ENCODE results near the gene ARL15.

Gene ARL15

DNA sequence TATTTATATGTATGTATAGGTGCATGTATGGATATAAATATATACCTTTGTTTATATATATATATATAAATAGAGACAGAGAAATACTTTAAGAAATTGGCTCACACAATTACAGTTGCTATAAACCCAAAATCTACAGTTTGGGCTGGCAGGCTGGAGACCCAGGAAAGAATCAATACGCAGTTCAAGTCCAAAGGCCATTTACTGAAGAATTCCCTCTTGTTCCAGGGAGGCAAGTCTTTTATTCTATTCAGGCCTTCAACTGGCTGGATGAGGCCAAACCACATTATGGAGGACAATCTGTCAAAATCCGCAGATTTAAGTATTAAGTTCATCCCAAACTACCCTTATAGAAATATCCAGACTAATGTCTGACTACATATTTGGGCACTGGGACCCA lies 144.7 kb downstream of the ARL15 start:
- Histone ChIP-seq H3K27me3 (ENCODE audit: control insufficient read depth in 1 of 2, insufficient read depth in 2 of 2, low read length in 2 of 2) (no peaks in the 10 kb centered on the region), H3K4me3 (ENCODE audit: low read depth in 1 of 2, low read length in 2 of 2) (no peak overlapping the region), H3K36me3 (ENCODE audit: insufficient read depth, low read length) (no peaks in the 10 kb centered on the region), H3K9me3 (ENCODE audit: low read length) (no peaks in the 10 kb centered on the region), H3K9ac (ENCODE audit: low read length) (no peak overlapping the region), H3K27ac (ENCODE audit: low read depth, low read length) (no peak overlapping the region), H3K4me1 (ENCODE audit: insufficient read depth, low read length) (no peaks in the 10 kb centered on the region)

DNA sequence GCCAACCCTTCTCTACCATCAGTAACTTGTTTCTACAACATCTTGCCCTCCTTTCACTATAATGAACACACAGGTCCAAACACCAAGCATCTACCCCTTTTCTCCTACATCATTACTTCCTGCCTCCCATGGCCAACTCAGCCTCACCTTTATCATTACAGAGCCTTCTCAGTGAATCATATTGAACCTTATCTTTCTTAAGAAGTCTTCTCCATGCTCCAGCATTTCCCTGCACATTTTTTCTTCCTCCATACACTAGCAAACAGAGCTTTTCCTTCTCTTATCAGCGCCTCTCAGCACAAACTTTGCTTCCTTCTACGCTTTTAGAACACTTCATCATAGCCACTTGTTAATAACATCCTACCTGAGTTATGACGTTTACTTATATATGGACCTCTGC lies 148.2 kb downstream of the ARL15 start:
- no peak overlapping the region for H3K9ac ChIP-seq (ENCODE audit: low read length)
- no peaks in the 10 kb centered on the region for H3K9me3 ChIP-seq (ENCODE audit: low read length)
- no peaks in the 10 kb centered on the region for H3K27me3 ChIP-seq (ENCODE audit: control insufficient read depth in 1 of 2, insufficient read depth in 2 of 2, low read length in 2 of 2)
- H3K4me1 ChIP-seq (ENCODE audit: insufficient read depth, low read length), result peaks cover 12% of the 10 kb centered on the region
- H3K36me3 ChIP-seq (ENCODE audit: insufficient read depth, low read length), result no peaks in the 10 kb centered on the region
- H3K27ac ChIP-seq (ENCODE audit: low read depth, low read length), result no peak overlapping the region
- H3K4me3 ChIP-seq (ENCODE audit: low read depth in 1 of 2, low read length in 2 of 2), result no peak overlapping the region

- H3K36me3 ChIP-seq (ENCODE audit: insufficient read depth, low read length), result no peaks in the 10 kb centered on the region
- H3K9me3 ChIP-seq (ENCODE audit: low read length), result no peaks in the 10 kb centered on the region
- peaks cover 12% of the 10 kb centered on the region for H3K4me1 ChIP-seq (ENCODE audit: insufficient read depth, low read length)
- no peaks in the 10 kb centered on the region for H3K27me3 ChIP-seq (ENCODE audit: control insufficient read depth in 1 of 2, insufficient read depth in 2 of 2, low read length in 2 of 2)
- no peak overlapping the region for H3K4me3 ChIP-seq (ENCODE audit: low read depth in 1 of 2, low read length in 2 of 2)
- no peak overlapping the region for H3K9ac ChIP-seq (ENCODE audit: low read length)
- H3K27ac ChIP-seq (ENCODE audit: low read depth, low read length), result no peak overlapping the region
Measured at GRCh38 chr5:54160329-54160728, 150.0 kb downstream of the ARL15 start.

GRCh38 chr5:54159893-54160195 lies 150.5 kb downstream of the ARL15 start:
- peaks cover 12% of the 10 kb centered on the region for H3K4me1 ChIP-seq (ENCODE audit: insufficient read depth, low read length)
- no peak overlapping the region for H3K9ac ChIP-seq (ENCODE audit: low read length)
- H3K4me3 ChIP-seq (ENCODE audit: low read depth in 1 of 2, low read length in 2 of 2), result no peak overlapping the region
- H3K9me3 ChIP-seq (ENCODE audit: low read length), result no peaks in the 10 kb centered on the region
- H3K27me3 ChIP-seq (ENCODE audit: control insufficient read depth in 1 of 2, insufficient read depth in 2 of 2, low read length in 2 of 2), result no peaks in the 10 kb centered on the region
- H3K27ac ChIP-seq (ENCODE audit: low read depth, low read length), result no peak overlapping the region
- no peaks in the 10 kb centered on the region for H3K36me3 ChIP-seq (ENCODE audit: insufficient read depth, low read length)

- H3K9me3 ChIP-seq (ENCODE audit: low read length), result no peaks in the 10 kb centered on the region
Measured at GRCh38 chr5:54159153-54159892, 151.1 kb downstream of the ARL15 start.

DNA sequence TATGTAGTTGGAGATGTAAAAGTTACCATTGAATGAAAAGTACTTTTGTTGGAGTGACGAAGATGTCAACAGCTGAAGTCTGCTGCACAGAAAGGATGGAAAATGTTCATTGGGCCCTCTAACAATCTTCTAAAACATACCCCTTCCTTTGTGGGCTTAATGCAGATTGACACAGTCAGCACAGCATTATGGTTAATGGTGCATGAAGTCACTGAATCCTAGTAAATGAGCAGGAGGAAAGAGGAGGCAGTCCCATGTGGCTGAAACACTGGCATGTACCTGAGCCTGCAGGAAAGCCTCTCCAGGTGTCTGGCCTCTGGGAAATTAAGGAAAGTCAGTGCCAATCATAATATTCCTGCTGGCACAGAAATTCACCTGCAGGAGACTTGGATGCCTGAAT lies 153.8 kb downstream of the ARL15 start:
- H3K27ac ChIP-seq (ENCODE audit: low read depth, low read length), result no peak overlapping the region
- no peaks in the 10 kb centered on the region for H3K36me3 ChIP-seq (ENCODE audit: insufficient read depth, low read length)
- H3K4me1 ChIP-seq (ENCODE audit: insufficient read depth, low read length), result peaks cover 12% of the 10 kb centered on the region
- no peaks in the 10 kb centered on the region for H3K27me3 ChIP-seq (ENCODE audit: control insufficient read depth in 1 of 2, insufficient read depth in 2 of 2, low read length in 2 of 2)
- no peak overlapping the region for H3K9ac ChIP-seq (ENCODE audit: low read length)
- no peak overlapping the region for H3K4me3 ChIP-seq (ENCODE audit: low read depth in 1 of 2, low read length in 2 of 2)
- no peaks in the 10 kb centered on the region for H3K9me3 ChIP-seq (ENCODE audit: low read length)

More at GRCh38 chr5:54159153-54159892, 151.1 kb downstream of the ARL15 start:
- Histone ChIP-seq H3K27me3 (ENCODE audit: control insufficient read depth in 1 of 2, insufficient read depth in 2 of 2, low read length in 2 of 2) (no peaks in the 10 kb centered on the region), H3K9ac (ENCODE audit: low read length) (no peak overlapping the region), H3K4me1 (ENCODE audit: insufficient read depth, low read length) (peaks cover 12% of the 10 kb centered on the region), H3K27ac (ENCODE audit: low read depth, low read length) (no peak overlapping the region), H3K4me3 (ENCODE audit: low read depth in 1 of 2, low read length in 2 of 2) (no peak overlapping the region), H3K36me3 (ENCODE audit: insufficient read depth, low read length) (no peaks in the 10 kb centered on the region)

DNA sequence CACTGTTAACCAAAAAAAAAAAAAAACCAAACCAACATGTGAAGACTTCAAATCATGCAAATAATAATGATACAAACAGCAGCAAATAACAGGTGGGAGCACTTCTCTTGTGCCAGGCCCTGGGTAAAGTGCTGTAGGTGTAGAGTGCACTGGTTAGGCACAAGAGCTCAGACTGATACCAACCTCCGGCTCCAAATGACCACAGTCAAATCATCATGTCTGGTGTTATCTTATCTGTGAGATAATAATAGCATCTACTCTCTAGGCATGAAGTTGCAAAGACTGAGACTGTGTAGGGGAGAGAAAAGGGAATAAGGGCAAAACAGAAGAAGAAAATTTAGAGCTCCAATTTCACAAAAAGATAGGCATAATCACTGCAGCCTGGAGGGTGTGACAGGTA lies 159.5 kb downstream of the ARL15 start:
- no peak overlapping the region for H3K9ac ChIP-seq (ENCODE audit: low read length)
- no peaks in the 10 kb centered on the region for H3K27me3 ChIP-seq (ENCODE audit: control insufficient read depth in 1 of 2, insufficient read depth in 2 of 2, low read length in 2 of 2)
- no peaks in the 10 kb centered on the region for H3K36me3 ChIP-seq (ENCODE audit: insufficient read depth, low read length)
- H3K4me1 ChIP-seq (ENCODE audit: insufficient read depth, low read length), result peaks cover 24% of the 10 kb centered on the region
- no peaks in the 10 kb centered on the region for H3K9me3 ChIP-seq (ENCODE audit: low read length)
- H3K4me3 ChIP-seq (ENCODE audit: low read depth in 1 of 2, low read length in 2 of 2), result no peak overlapping the region
- no peak overlapping the region for H3K27ac ChIP-seq (ENCODE audit: low read depth, low read length)

DNA sequence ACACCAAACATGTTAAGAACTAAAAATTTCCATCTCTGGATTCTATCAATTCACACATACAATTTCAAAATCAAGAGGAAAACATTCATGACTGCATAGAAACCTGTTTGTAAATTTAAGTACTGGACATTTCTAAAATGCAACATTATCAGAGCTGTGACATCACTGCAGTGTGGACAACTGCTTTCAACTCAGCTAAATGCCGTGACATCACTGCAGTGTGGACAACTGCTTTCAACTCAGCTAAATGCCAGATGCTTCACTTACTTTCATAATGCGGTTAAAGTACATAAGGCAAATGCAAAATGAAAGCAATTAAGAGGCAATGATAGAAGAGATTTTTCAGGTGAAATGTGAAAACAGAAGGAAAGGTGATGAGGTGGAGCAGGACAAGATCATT lies 161.5 kb downstream of the ARL15 start:
- H3K4me1 ChIP-seq (ENCODE audit: insufficient read depth, low read length), result peaks cover 27% of the 10 kb centered on the region
- H3K36me3 ChIP-seq (ENCODE audit: insufficient read depth, low read length), result no peaks in the 10 kb centered on the region
- H3K9ac ChIP-seq (ENCODE audit: low read length), result no peak overlapping the region
- no peak overlapping the region for H3K27ac ChIP-seq (ENCODE audit: low read depth, low read length)
- no peak overlapping the region for H3K4me3 ChIP-seq (ENCODE audit: low read depth in 1 of 2, low read length in 2 of 2)
- no peaks in the 10 kb centered on the region for H3K9me3 ChIP-seq (ENCODE audit: low read length)
- H3K27me3 ChIP-seq (ENCODE audit: control insufficient read depth in 1 of 2, insufficient read depth in 2 of 2, low read length in 2 of 2), result no peaks in the 10 kb centered on the region

DNA sequence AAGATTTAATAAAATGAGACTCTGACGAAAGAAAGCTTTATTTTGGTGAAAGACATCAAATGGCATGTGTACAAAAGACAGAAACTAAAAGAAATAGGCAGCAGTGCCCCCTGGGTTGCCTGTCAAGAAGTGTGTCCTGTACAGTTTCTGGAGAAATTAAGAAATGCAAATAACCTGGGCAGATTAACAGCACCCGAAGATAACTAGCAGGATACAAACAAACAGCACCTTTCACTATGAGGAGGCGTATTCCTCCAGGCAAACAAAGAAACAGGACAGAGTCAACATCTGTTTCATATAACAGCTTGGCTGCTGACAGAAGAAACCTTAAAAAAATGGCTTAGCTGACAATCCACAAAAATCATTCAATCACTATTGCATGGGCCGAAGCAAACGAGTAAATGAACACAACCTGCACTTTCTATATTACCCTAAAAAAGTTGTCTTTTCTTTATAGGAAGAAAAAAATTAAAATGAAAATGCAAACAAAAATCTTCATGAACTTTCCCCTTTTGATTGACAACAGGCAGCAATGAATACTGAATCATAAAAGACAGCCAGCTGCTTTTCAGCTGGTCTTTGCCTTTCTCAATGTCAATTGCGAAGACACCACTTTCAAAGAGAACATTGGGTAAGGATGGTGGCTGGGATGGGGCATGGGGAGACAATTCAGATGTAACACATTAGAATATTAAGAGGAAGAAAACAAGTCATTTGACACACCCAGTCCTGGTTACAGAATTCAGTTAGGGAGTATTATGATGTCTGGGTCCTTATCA lies 162.1 kb downstream of the ARL15 start:
- Histone ChIP-seq H3K27ac (ENCODE audit: low read depth, low read length) (no peak overlapping the region), H3K9ac (ENCODE audit: low read length) (no peak overlapping the region), H3K4me3 (ENCODE audit: low read depth in 1 of 2, low read length in 2 of 2) (no peak overlapping the region), H3K27me3 (ENCODE audit: control insufficient read depth in 1 of 2, insufficient read depth in 2 of 2, low read length in 2 of 2) (no peaks in the 10 kb centered on the region), H3K4me1 (ENCODE audit: insufficient read depth, low read length) (peaks cover 27% of the 10 kb centered on the region), H3K36me3 (ENCODE audit: insufficient read depth, low read length) (no peaks in the 10 kb centered on the region), H3K9me3 (ENCODE audit: low read length) (no peaks in the 10 kb centered on the region)

DNA sequence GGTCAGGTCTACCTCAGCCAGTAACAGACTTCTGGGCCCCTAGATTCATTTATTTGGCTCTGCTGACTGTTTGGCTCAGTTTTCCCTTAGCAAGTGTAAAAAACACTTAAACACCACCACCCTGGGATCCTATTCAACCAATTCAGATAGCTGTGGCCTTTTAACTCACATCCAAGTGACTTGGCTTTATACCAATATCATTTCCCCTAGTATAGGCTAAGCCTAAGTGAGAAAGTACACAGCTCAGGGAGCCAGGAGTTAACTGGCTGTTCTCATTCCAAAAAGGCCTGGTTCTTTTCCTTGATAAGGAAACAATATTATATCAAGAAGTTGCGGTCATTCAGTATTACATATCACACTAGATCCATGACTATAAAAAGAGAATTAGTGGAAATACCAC lies 163.5 kb downstream of the ARL15 start:
- no peak overlapping the region for H3K4me3 ChIP-seq (ENCODE audit: low read depth in 1 of 2, low read length in 2 of 2)
- peaks cover 27% of the 10 kb centered on the region for H3K4me1 ChIP-seq (ENCODE audit: insufficient read depth, low read length)
- no peaks in the 10 kb centered on the region for H3K36me3 ChIP-seq (ENCODE audit: insufficient read depth, low read length)
- H3K27ac ChIP-seq (ENCODE audit: low read depth, low read length), result no peak overlapping the region
- no peaks in the 10 kb centered on the region for H3K27me3 ChIP-seq (ENCODE audit: control insufficient read depth in 1 of 2, insufficient read depth in 2 of 2, low read length in 2 of 2)
- H3K9ac ChIP-seq (ENCODE audit: low read length), result no peak overlapping the region
- H3K9me3 ChIP-seq (ENCODE audit: low read length), result no peaks in the 10 kb centered on the region

GRCh38 chr5:54146390-54146789 lies 164.0 kb downstream of the ARL15 start:
- Histone ChIP-seq H3K4me3 (ENCODE audit: low read depth in 1 of 2, low read length in 2 of 2) (no peak overlapping the region), H3K9me3 (ENCODE audit: low read length) (no peaks in the 10 kb centered on the region), H3K36me3 (ENCODE audit: insufficient read depth, low read length) (no peaks in the 10 kb centered on the region), H3K9ac (ENCODE audit: low read length) (no peak overlapping the region), H3K27ac (ENCODE audit: low read depth, low read length) (no peak overlapping the region), H3K4me1 (ENCODE audit: insufficient read depth, low read length) (peaks cover 27% of the 10 kb centered on the region), H3K27me3 (ENCODE audit: control insufficient read depth in 1 of 2, insufficient read depth in 2 of 2, low read length in 2 of 2) (no peaks in the 10 kb centered on the region)
